ENCODE measurements around the gene NHSL2.
"Not testable (repeated sequence)": the region's sequence is repeated elsewhere in the genome, so short reads cannot be mapped to it uniquely, and the experiment has no call there.

The NHSL2 gene

DNA sequence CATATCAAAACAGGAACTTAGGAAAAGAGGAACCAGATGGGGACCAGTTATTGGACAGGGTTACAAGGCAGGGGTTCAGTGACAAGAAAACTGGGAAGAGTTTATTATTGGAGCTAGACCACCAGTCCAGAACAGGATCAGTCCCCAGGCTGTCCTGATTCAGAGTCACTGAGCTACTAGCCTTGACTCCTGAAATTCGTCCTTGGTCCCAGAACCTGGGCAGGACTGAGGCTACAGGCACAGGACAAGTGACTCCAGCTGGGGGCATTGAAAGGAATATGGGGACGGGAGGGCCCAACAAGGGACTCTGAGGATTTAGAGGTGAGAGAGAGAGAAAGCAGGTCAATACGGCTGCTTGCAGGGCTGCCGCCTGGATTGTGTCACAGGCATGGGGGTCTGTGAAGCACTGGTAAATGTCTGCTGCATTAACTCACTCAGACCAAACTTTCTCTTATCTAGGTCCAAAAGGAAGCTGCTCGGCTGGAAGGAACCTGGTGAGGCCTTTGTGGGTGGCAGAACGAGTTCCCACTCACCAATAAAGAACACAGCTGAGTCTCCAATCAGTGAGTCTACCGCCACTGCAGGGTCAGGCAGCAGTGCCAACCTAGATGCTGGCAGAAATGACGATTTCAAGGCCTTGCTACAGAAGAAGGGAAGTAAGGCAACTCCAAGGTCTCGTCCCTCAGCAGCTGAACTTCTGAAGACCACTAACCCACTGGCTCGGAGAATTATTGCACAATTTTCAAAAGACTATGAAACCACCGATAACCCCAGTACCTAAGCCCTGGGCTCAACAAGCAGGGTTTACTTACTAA lies 232.4 kb downstream of the NHSL2 start:
- H3K4me3 ChIP-seq (ENCODE audit: low read length), result no peak overlapping the region
- no peak overlapping the region for H3K9ac ChIP-seq (ENCODE audit: low read depth, low read length)
- H3K36me3 ChIP-seq (ENCODE audit: insufficient read depth, low read depth, low read length), result peaks cover 19% of the 10 kb centered on the region; the same call in 1 of the 2 replicates
- no peaks in the 10 kb centered on the region for H3K4me1 ChIP-seq (ENCODE audit: insufficient read depth, low read length)
- H3K27me3 ChIP-seq (ENCODE audit: insufficient read depth, low read length), result no peaks in the 10 kb centered on the region
- no peak overlapping the region for H3K27ac ChIP-seq (ENCODE audit: low read length)
- H3K9me3 ChIP-seq (ENCODE audit: insufficient read depth, low read depth, low read length), result no peaks in the 10 kb centered on the region

DNA sequence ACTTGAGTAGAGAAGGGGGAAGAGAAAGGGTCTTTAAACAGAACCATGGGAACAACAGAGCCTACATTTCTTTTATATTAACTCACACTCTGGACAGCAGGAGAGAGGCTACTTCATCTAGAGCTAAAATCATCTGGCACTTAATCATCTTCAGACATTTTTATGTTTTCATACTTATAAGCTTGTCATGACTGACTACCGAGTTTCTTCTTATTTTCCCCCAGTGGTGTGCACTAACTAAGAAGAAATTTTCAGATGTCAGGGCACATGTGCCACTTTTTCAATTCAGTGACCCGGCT lies 232.9 kb downstream of the NHSL2 start:
- Histone ChIP-seq H3K27me3 (ENCODE audit: insufficient read depth, low read length) (no peaks in the 10 kb centered on the region), H3K27ac (ENCODE audit: low read length) (no peak overlapping the region), H3K4me1 (ENCODE audit: insufficient read depth, low read length) (no peaks in the 10 kb centered on the region), H3K9me3 (ENCODE audit: insufficient read depth, low read depth, low read length) (no peaks in the 10 kb centered on the region), H3K4me3 (ENCODE audit: low read length) (no peak overlapping the region), H3K36me3 (ENCODE audit: insufficient read depth, low read depth, low read length) (peaks cover 18% of the 10 kb centered on the region; the same call in 1 of the 2 replicates), H3K9ac (ENCODE audit: low read depth, low read length) (no peak overlapping the region)

DNA sequence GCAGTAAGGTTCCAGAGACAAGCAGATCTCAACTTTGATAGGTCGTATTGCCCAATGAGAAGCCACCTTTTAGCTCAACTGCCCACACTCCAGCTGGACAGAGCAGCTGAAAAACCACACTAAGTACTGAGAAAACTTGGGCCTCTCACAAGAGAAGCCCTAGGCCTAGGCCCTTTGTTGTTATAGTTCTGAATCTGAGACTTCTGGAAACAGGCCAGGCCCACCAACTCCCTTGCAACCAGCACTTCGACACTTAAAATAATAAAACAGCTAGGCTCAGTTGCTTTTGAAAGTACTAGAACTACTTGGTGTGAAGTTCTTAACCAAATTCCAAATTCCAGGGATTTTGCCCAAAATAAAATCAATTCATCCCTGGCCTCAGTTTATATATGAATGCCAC lies 234.5 kb downstream of the NHSL2 start:
- H3K4me3 ChIP-seq (ENCODE audit: low read length), result no peak overlapping the region

DNA sequence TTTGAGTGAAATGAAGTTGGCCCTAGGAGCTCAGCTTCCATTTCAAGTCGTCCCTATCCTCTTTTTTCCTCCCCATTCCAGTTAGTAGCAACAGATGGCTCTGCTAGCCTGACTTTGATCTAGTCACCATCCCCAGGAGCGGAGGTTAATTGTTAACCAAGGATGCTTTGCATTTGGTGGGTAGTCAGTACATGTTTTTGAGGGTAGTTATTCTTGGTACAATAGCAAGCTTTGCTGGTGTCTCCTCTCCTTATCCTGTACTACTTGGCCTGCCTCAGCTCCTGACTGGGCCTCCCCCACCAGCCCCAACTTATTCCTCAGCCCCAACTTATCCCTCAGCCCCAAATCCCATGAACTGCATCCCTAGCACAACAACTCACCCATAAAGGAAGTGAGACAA lies 235.9 kb downstream of the NHSL2 start:
- Histone ChIP-seq H3K4me3 (ENCODE audit: low read length) (no peak overlapping the region), H3K9me3 (ENCODE audit: insufficient read depth, low read depth, low read length) (no peaks in the 10 kb centered on the region), H3K27me3 (ENCODE audit: insufficient read depth, low read length) (no peaks in the 10 kb centered on the region)

More for the DNA sequence above, 234.5 kb downstream of the NHSL2 start:
- H3K9ac ChIP-seq (ENCODE audit: low read depth, low read length), result no peak overlapping the region
- H3K27ac ChIP-seq (ENCODE audit: low read length), result no peak overlapping the region
- no peaks in the 10 kb centered on the region for H3K27me3 ChIP-seq (ENCODE audit: insufficient read depth, low read length)
- H3K4me1 ChIP-seq (ENCODE audit: insufficient read depth, low read length), result no peaks in the 10 kb centered on the region
- H3K36me3 ChIP-seq (ENCODE audit: insufficient read depth, low read depth, low read length), result 0 out of 2 replicates have a peak, but pooled peaks cover 3% of the 10 kb centered on the region
- H3K9me3 ChIP-seq (ENCODE audit: insufficient read depth, low read depth, low read length), result no peaks in the 10 kb centered on the region

DNA sequence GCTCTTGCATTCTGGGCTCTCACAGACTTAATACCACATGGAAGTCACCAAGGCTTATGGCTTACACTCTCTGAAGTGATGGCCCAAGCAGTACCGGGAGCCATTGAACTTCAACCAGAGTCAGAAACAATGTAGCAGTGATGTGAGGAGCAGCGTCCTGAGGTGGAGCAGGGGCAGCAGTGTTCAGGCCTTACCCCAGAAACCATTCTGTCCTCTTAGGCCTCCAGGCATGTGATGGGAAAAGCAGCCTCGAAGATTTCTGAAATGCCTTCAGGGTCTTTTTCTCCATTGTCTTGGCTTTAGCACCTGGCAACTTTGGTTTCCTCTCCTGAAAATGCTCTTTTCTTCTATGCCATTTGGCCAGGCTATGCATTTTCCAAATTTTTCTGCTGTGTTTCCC lies 248.1 kb downstream of the NHSL2 start:
- Histone ChIP-seq H3K9ac (ENCODE audit: low read depth, low read length) (no peak overlapping the region), H3K4me3 (ENCODE audit: low read length) (no peak overlapping the region), H3K27ac (ENCODE audit: low read length) (no peak overlapping the region), H3K9me3 (ENCODE audit: insufficient read depth, low read depth, low read length) (peaks cover 8% of the 10 kb centered on the region), H3K4me1 (ENCODE audit: insufficient read depth, low read length) (no peaks in the 10 kb centered on the region), H3K36me3 (ENCODE audit: insufficient read depth, low read depth, low read length) (no peaks in the 10 kb centered on the region), H3K27me3 (ENCODE audit: insufficient read depth, low read length) (no peaks in the 10 kb centered on the region)

More for the DNA sequence above, 235.9 kb downstream of the NHSL2 start:
- H3K27ac ChIP-seq (ENCODE audit: low read length), result no peak overlapping the region
- H3K9ac ChIP-seq (ENCODE audit: low read depth, low read length), result no peak overlapping the region
- H3K36me3 ChIP-seq (ENCODE audit: insufficient read depth, low read depth, low read length), result 0 out of 2 replicates have a peak, but pooled peaks cover 3% of the 10 kb centered on the region
- no peaks in the 10 kb centered on the region for H3K4me1 ChIP-seq (ENCODE audit: insufficient read depth, low read length)

DNA sequence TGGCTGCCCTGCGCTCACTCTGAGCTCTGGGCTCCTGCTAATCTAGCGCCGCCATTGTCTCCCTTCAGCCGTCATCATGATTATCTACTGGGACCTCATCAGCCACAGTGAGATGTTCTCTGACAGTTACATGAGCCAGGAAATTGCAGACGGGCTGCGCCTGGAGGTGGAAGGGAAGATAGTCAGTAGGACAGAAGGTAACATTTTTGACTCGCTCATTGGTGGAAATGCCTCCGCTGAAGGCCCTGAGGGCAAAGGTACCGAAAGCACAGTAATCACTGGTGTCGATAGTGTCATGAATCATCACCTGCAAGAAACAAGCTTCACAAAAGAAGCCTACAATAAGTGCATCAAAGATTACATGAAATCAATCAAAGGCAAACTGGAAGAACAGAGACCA lies 249.1 kb downstream of the NHSL2 start:
- H3K36me3 ChIP-seq (ENCODE audit: insufficient read depth, low read depth, low read length), result no peaks in the 10 kb centered on the region
- no peaks in the 10 kb centered on the region for H3K4me1 ChIP-seq (ENCODE audit: insufficient read depth, low read length)
- H3K4me3 ChIP-seq (ENCODE audit: low read length), result no peak overlapping the region

DNA sequence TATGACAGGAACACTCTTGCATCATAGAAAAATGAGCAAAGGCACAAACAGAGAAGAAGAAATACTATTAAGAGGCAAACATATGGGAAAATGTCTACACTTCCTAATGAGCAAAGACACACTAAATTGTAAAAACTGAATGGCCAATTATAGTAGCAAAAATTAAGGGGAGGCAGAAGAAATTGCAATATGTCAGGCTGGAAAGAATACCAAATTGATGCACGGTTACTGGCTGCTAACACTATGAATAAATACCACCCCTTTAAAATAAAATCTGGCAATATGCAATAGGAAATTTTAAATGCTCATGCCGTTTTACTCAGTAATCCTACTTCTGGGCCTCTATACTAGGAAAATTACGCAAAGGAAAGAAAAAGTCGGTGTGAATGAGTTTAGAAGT lies 254.9 kb downstream of the NHSL2 start:
- Histone ChIP-seq H3K27me3 (ENCODE audit: insufficient read depth, low read length) (no peaks in the 10 kb centered on the region), H3K36me3 (ENCODE audit: insufficient read depth, low read depth, low read length) (no peaks in the 10 kb centered on the region), H3K4me3 (ENCODE audit: low read length) (no peak overlapping the region), H3K27ac (ENCODE audit: low read length) (no peak overlapping the region), H3K9ac (ENCODE audit: low read depth, low read length) (no peak overlapping the region), H3K9me3 (ENCODE audit: insufficient read depth, low read depth, low read length) (no peaks in the 10 kb centered on the region), H3K4me1 (ENCODE audit: insufficient read depth, low read length) (no peaks in the 10 kb centered on the region)

More for the DNA sequence above, 249.1 kb downstream of the NHSL2 start:
- Histone ChIP-seq H3K27me3 (ENCODE audit: insufficient read depth, low read length) (no peaks in the 10 kb centered on the region), H3K9ac (ENCODE audit: low read depth, low read length) (no peak overlapping the region), H3K27ac (ENCODE audit: low read length) (no peak overlapping the region), H3K9me3 (ENCODE audit: insufficient read depth, low read depth, low read length) (peaks cover 8% of the 10 kb centered on the region)

DNA sequence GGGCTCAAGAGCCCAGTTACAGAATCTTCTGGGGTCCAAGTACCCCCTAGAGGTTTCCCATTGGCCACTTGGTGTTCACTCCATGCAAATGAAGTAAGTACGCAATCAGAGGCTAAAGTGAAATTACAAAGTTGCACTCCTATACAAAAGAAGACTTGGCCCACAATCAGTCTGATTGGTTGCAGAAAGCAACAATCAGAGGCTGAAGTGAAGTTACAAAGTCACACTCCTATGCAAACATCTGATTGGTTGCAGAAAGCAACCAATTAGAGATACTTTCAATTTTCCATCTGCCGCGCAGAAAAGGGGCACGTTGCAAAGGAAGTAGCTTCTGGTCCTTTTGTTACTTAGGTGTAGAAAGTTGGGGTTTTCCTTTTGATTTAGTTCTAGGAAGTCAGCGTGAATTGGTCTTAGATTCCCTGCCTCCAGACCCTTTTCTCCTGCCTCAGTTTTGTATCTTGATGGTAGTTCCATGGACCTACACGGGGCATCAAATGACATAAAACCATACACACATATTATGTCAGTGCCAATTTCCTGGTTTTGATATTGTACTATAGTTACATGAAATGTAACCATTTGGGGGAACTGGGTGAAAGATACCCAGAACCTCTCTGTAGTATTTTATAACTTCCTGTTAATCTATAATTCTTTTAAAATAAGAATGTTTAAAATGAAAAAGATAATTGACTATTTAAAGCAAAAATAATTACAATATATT lies 258.5 kb downstream of the NHSL2 start:
- Histone ChIP-seq H3K9me3 (ENCODE audit: insufficient read depth, low read depth, low read length) (no peaks in the 10 kb centered on the region), H3K9ac (ENCODE audit: low read depth, low read length) (no peak overlapping the region), H3K4me1 (ENCODE audit: insufficient read depth, low read length) (no peaks in the 10 kb centered on the region), H3K4me3 (ENCODE audit: low read length) (no peak overlapping the region), H3K36me3 (ENCODE audit: insufficient read depth, low read depth, low read length) (no peaks in the 10 kb centered on the region), H3K27me3 (ENCODE audit: insufficient read depth, low read length) (no peaks in the 10 kb centered on the region), H3K27ac (ENCODE audit: low read length) (no peak overlapping the region)

DNA sequence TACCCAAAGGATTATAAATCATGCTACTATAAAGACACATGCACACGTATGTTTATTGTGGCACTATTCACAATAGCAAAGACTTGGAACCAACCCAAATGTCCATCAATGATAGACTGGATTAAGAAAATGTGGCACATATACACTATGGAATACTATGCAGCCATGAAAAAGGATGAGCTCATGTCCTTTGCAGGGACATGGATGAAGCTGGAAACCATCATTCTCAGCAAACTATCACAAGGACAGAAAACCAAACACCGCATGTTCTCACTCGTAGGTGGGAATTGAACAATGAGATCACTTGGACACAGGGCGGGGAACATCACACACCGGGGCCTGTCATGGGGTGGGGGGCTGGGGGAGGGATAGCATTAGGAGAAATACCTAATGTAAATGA lies 265.6 kb downstream of the NHSL2 start:
- H3K27ac ChIP-seq (ENCODE audit: low read length); H3K36me3 ChIP-seq (ENCODE audit: insufficient read depth, low read depth, low read length); H3K9ac ChIP-seq (ENCODE audit: low read depth, low read length); H3K9me3 ChIP-seq (ENCODE audit: insufficient read depth, low read depth, low read length); H3K27me3 ChIP-seq (ENCODE audit: insufficient read depth, low read length); H3K4me3 ChIP-seq (ENCODE audit: low read length); H3K4me1 ChIP-seq (ENCODE audit: insufficient read depth, low read length): not testable (repeated sequence)

DNA sequence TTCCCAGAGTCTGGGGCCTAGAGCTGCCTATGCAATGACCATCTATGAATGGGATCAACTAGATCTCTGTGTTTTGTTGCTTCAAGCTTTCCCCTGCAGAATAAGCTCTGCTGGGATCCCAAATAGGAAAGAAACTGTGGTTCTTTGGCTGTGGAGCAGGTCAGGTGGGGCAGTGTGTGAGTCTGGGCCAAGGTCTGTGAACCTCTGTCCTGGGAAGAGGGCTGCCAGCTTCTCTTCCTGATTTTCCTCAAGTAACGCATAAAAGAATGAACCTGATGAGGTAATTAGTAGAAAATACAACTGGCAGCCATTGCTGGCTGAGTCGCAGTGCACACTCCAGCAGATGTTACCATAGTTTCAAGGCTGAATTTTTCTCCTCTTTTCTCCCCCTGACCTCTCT lies 266.3 kb downstream of the NHSL2 start:
- no peaks in the 10 kb centered on the region for H3K36me3 ChIP-seq (ENCODE audit: insufficient read depth, low read depth, low read length)
- H3K9me3 ChIP-seq (ENCODE audit: insufficient read depth, low read depth, low read length), result no peaks in the 10 kb centered on the region
- peaks cover 2% of the 10 kb centered on the region; the same call in 1 of the 2 replicates for H3K4me1 ChIP-seq (ENCODE audit: insufficient read depth, low read length)
- H3K9ac ChIP-seq (ENCODE audit: low read depth, low read length), result no peak overlapping the region
- no peak overlapping the region for H3K4me3 ChIP-seq (ENCODE audit: low read length)
- H3K27me3 ChIP-seq (ENCODE audit: insufficient read depth, low read length), result no peaks in the 10 kb centered on the region
- no peak overlapping the region for H3K27ac ChIP-seq (ENCODE audit: low read length)

DNA sequence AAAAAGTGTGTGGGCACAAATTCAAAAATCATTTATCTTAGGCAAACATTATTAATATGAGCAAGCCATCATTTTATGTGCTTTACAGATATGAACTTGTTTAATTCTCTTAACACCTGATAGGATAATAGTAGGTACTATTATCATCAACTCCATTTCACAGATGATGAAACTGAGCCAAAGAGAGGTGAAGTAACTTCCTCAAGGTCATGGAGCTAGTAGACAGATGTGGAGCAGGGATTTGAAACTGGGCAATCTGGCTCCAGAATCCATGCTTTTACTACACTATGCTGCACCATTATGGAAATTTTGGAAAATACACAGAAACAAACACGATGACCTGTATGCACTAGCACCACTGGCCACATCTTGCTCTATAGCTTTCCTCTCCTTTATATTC lies 269.9 kb downstream of the NHSL2 start:
- Histone ChIP-seq H3K27ac (ENCODE audit: low read length) (no peak overlapping the region), H3K4me3 (ENCODE audit: low read length) (peak overlapping the region; percentile 98), H3K9ac (ENCODE audit: low read depth, low read length) (peak overlapping the region; percentile 98)

More for the DNA sequence above, 269.9 kb downstream of the NHSL2 start:
- H3K36me3 ChIP-seq (ENCODE audit: insufficient read depth, low read depth, low read length), result no peaks in the 10 kb centered on the region
- H3K27me3 ChIP-seq (ENCODE audit: insufficient read depth, low read length), result no peaks in the 10 kb centered on the region
- peaks cover 2% of the 10 kb centered on the region for H3K4me1 ChIP-seq (ENCODE audit: insufficient read depth, low read length)
- no peaks in the 10 kb centered on the region for H3K9me3 ChIP-seq (ENCODE audit: insufficient read depth, low read depth, low read length)

Measured in iPS-20b (cell line).